Neural cell (in vitro differentiated cells): ENCODE results near the gene COPS9. TPM values are rescaled to one million over a fixed set of nuclear protein-coding genes. Genes with fewer than 3 reads are reported as not detected.

Experiments
- H2AFZ ChIP-seq: fragments of 200-600, 300-800 bp; sonication (generic), shearing (Covaris generic); 2 replicates; pipeline ENCODE4 v1.6.0; 2014; ENCODE audit warnings: low read depth, mild to moderate bottlenecking, antibody characterized with exemption, low read length, moderate library complexity
- H3F3A ChIP-seq: fragments of 200-600 bp; shearing (Covaris generic); 2 replicates; pipeline ENCODE4 v1.6.1; 2016; ENCODE audit warnings: mild to moderate bottlenecking, moderate library complexity, mixed read lengths, antibody characterized with exemption, low read length; ENCODE audit not compliant: insufficient read depth, poor library complexity, severe bottlenecking
- H3K27ac ChIP-seq: fragments of 200-600, 300-800 bp; sonication (generic), shearing (Covaris generic); 2 replicates; pipeline ENCODE4 v1.5.1; 2014; ENCODE audit warnings: mild to moderate bottlenecking, low read length, moderate library complexity
- H3K27me3 ChIP-seq: fragments of 300-800, 200-600 bp; sonication (generic), shearing (Covaris generic); 2 replicates; pipeline ENCODE4 v1.6.0; 2014; ENCODE audit warnings: mild to moderate bottlenecking, low read depth, low read length, moderate library complexity; ENCODE audit not compliant: insufficient read depth
- H3K36me3 ChIP-seq: fragments of 300-800, 200-600 bp; sonication (generic), shearing (Covaris generic); 2 replicates; pipeline ENCODE4 v1.5.1; 2014; ENCODE audit warnings: mild to moderate bottlenecking, antibody characterized with exemption, low read length, moderate library complexity; ENCODE audit not compliant: insufficient read depth
- H3K4me2 ChIP-seq: fragments of 300-800, 200-600 bp; sonication (generic), shearing (Covaris generic); 2 replicates; pipeline ENCODE4 v1.6.0; 2014; ENCODE audit warnings: mild to moderate bottlenecking, low read length
- H3K4me3 ChIP-seq: fragments of 300-800, 200-600 bp; sonication (generic), shearing (Covaris generic); 2 replicates; pipeline ENCODE4 v1.5.1; 2014; ENCODE audit warnings: mild to moderate bottlenecking, low read length, moderate library complexity
- H3K79me2 ChIP-seq: fragments of 200-600 bp; shearing (Covaris generic); replicated peaks from 2 replicates; pipeline ENCODE4 v1.6.0; 2014; ENCODE audit warnings: mild to moderate bottlenecking, low read length, moderate library complexity; ENCODE audit not compliant: insufficient read depth
- H3K9ac ChIP-seq: fragments of 300-800, 200-600 bp; sonication (generic), shearing (Covaris generic); 2 replicates; pipeline ENCODE4 v1.6.1; 2016; ENCODE audit warnings: mild to moderate bottlenecking, low read length, mixed read lengths
- H3K9me2 ChIP-seq: fragments of 200-600 bp; shearing (Covaris generic); 2 replicates; pipeline ENCODE4 v1.6.1; 2016; ENCODE audit warnings: mild to moderate bottlenecking, low read length, mixed read lengths; ENCODE audit not compliant: insufficient read depth
- H3K9me3 ChIP-seq: fragments of 200-600, 300-800 bp; sonication (generic), shearing (Covaris generic); 2 replicates; pipeline ENCODE4 v1.6.1; 2016; ENCODE audit warnings: mild to moderate bottlenecking, mixed run types, low read length, moderate library complexity, mixed read lengths
- H4K20me1 ChIP-seq: fragments of 200-600 bp; shearing (Covaris generic); 2 replicates; pipeline ENCODE4 v1.6.1; 2016; ENCODE audit warnings: mild to moderate bottlenecking, mixed run types; ENCODE audit not compliant: insufficient read depth
- CTCF ChIP-seq: fragments of 450-650 bp; IDR thresholded peaks from 2 replicates; pipeline ENCODE4 v1.5.1; 2014; ENCODE audit warnings: antibody characterized with exemption, mild to moderate bottlenecking, moderate library complexity; ENCODE audit not compliant: poor library complexity, severe bottlenecking
- EP300 ChIP-seq: fragments of 450-650 bp; conservative IDR thresholded peaks from 2 replicates; pipeline ENCODE4 v1.6.1; 2014; ENCODE audit warnings: antibody characterized with exemption, mild to moderate bottlenecking, moderate library complexity; ENCODE audit not compliant: poor library complexity, severe bottlenecking
- EZH2 ChIP-seq: fragments of 200-600, 300-800 bp; shearing (Covaris generic), sonication (generic); IDR thresholded peaks from 2 replicates; pipeline ENCODE4 v1.6.1; 2014; ENCODE audit warnings: antibody characterized with exemption, low read length, borderline replicate concordance, mild to moderate bottlenecking; ENCODE audit not compliant: insufficient read depth, poor library complexity, severe bottlenecking
- MXI1 ChIP-seq: fragments of 450-650 bp; conservative IDR thresholded peaks from 2 replicates; pipeline ENCODE4 v1.6.1; 2014; ENCODE audit warnings: antibody characterized with exemption, mild to moderate bottlenecking; ENCODE audit not compliant: poor library complexity, severe bottlenecking
- POLR2AphosphoS5 ChIP-seq: IDR thresholded peaks from 2 replicates; pipeline ENCODE4 v1.6.1; 2012
- RAD21 ChIP-seq: fragments of 450-650 bp; conservative IDR thresholded peaks from 2 replicates; pipeline ENCODE4 v1.6.1; 2014; ENCODE audit warnings: antibody characterized with exemption, mild to moderate bottlenecking, moderate library complexity
- REST ChIP-seq: IDR thresholded peaks from 2 replicates; pipeline ENCODE4 v1.6.1; 2012; ENCODE audit warnings: borderline replicate concordance
- SMC3 ChIP-seq: fragments of 450-650 bp; conservative IDR thresholded peaks from 2 replicates; pipeline ENCODE4 v1.6.1; 2014; ENCODE audit warnings: antibody characterized with exemption, mild to moderate bottlenecking, moderate library complexity; ENCODE audit not compliant: poor library complexity
- TAF1 ChIP-seq: IDR thresholded peaks from 2 replicates; pipeline ENCODE4 v1.6.1; 2012; ENCODE audit warnings: low read depth
- polyA plus RNA-seq: library from polyadenylated mRNA; depleted of rRNA; stranded (reverse); fragments of >200 nt; gene quantifications from 2 replicates; pipeline ENCODE4 v1.2.3, GENCODE V29; 2014

Gene COPS9
- polyA plus RNA-seq, 1 donor from 2014 or later: 359 TPM

- Histone ChIP-seq H3K27me3 (no peaks in the 10 kb centered on the region), H3K9me2 (no peaks in the 10 kb centered on the region), H3K27ac (no peak overlapping the region), H3F3A (no peaks in the 10 kb centered on the region), H3K36me3 (no peaks in the 10 kb centered on the region), H3K79me2 (no peaks in the 10 kb centered on the region), H4K20me1 (no peaks in the 10 kb centered on the region), H3K4me3 (no peak overlapping the region), H3K4me2 (no peak overlapping the region), H3K9ac (no peak overlapping the region), H3K9me3 (no peaks in the 10 kb centered on the region), H2AFZ (no peak overlapping the region)
- TF ChIP-seq RAD21 (peak; percentile 94), POLR2AphosphoS5 (no peak), TAF1 (no peak), REST (no peak), SMC3 (peak; percentile 86), EP300 (no peak), EZH2 (no peak), MXI1 (no peak), CTCF (peak; percentile 95)
These were observed 7.9 kb upstream of the COPS9 start for GRCh38 chr2:240143801-240144648.

GRCh38 chr2:240143276-240143675 is 7.2 kb upstream of the COPS9 start:
- H3K36me3 ChIP-seq: no peaks in the 10 kb centered on the region
- TF ChIP-seq REST (no peak), TAF1 (no peak), EZH2 (no peak), CTCF (no peak), EP300 (no peak), SMC3 (no peak), MXI1 (no peak), RAD21 (no peak), POLR2AphosphoS5 (no peak)
- no peaks in the 10 kb centered on the region for H3K79me2 ChIP-seq
- no peak overlapping the region for H2AFZ ChIP-seq
- no peak overlapping the region for H3K27ac ChIP-seq
- H3F3A ChIP-seq: no peaks in the 10 kb centered on the region
- H3K9me2 ChIP-seq: no peaks in the 10 kb centered on the region
- H3K9me3 ChIP-seq: no peaks in the 10 kb centered on the region
- no peak overlapping the region for H3K4me3 ChIP-seq
- H3K4me2 ChIP-seq: no peak overlapping the region
- no peak overlapping the region for H3K9ac ChIP-seq
- H4K20me1 ChIP-seq: no peaks in the 10 kb centered on the region
- no peaks in the 10 kb centered on the region for H3K27me3 ChIP-seq
